ENCODE measurements around the gene VEGFA. TPM values are rescaled to one million over a fixed set of nuclear protein-coding genes. Genes with fewer than 3 reads are reported as not detected.

Gene VEGFA
- polyA plus RNA-seq, 1 donor, result 198 TPM

GRCh38 chr6:43797919-43798318, 27.9 kb downstream of the VEGFA start:
- peaks cover 41% of the 10 kb centered on the region for H3K4me1 ChIP-seq (ENCODE audit: control insufficient read depth, insufficient read depth, low read length)
- no peaks in the 10 kb centered on the region for H3K27me3 ChIP-seq (ENCODE audit: control insufficient read depth, insufficient read depth, low read length)
- no CpG with 5 or more reads among the region's 11 CpGs for WGBS (ENCODE audit: insufficient coverage, low lambda C conversion rate)
- H3K27ac ChIP-seq (ENCODE audit: low read length), result peak overlapping the region; percentile 96
- H3K9me3 ChIP-seq (ENCODE audit: control insufficient read depth, low read depth, low read length), result no peaks in the 10 kb centered on the region
- DNase-seq, result no peak
- no peaks in the 10 kb centered on the region for H3K36me3 ChIP-seq (ENCODE audit: control insufficient read depth, insufficient read depth, low read length)
- no peak overlapping the region for H3K4me3 ChIP-seq (ENCODE audit: low read length)

DNA sequence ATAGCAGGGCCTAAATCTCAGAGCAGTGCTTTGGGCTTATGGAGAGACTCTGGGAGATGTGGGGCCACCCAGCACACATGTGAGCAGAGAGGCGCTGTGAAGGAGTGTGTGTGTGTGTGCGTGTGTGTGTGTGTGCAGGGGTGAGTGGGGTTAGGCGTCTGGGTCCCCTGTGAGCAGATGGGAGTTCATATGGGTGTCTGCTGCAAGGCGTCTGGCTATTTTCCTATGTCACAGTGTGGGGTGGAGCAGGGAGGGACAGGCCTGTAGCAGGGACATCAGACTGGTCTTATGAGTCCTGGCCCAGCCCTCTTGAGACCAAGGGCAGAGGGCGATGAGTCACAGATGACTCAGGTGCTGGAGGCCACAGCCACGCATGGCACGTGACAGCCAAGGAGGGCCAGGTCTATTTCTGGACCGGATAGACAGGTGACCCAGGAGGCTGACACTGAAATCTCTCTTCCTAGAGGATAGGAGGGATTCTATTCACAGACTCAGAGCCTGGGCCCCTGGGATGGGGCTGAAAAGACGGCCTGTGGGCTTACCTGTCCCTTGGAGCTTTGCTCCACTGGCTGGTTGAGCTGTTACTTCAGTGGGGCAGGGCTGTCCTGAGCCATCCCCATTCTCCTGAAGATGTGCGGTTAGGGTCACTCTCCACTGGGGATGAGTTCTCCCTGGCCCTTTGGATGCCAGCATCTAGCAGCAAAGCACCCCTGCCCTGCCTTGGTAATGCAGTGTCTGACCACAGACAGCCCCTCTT, 28.9 kb downstream of the VEGFA start:
- Histone ChIP-seq H3K4me3 (ENCODE audit: low read length) (no peak overlapping the region), H3K27ac (ENCODE audit: low read length) (peak overlapping the region; percentile 96), H3K4me1 (ENCODE audit: control insufficient read depth, insufficient read depth, low read length) (peaks cover 50% of the 10 kb centered on the region), H3K36me3 (ENCODE audit: control insufficient read depth, insufficient read depth, low read length) (no peaks in the 10 kb centered on the region), H3K9me3 (ENCODE audit: control insufficient read depth, low read depth, low read length) (no peaks in the 10 kb centered on the region), H3K27me3 (ENCODE audit: control insufficient read depth, insufficient read depth, low read length) (no peaks in the 10 kb centered on the region)
- DNase-seq, result peak; percentile 98 to 99
- WGBS (ENCODE audit: insufficient coverage, low lambda C conversion rate), result no CpG with 5 or more reads among the region's 10 CpGs

GRCh38 chr6:43799551-43800297, 29.7 kb downstream of the VEGFA start:
- no peak for DNase-seq
- Histone ChIP-seq H3K4me3 (ENCODE audit: low read length) (no peak overlapping the region), H3K27ac (ENCODE audit: low read length) (peak overlapping the region; percentile 96), H3K36me3 (ENCODE audit: control insufficient read depth, insufficient read depth, low read length) (no peaks in the 10 kb centered on the region), H3K4me1 (ENCODE audit: control insufficient read depth, insufficient read depth, low read length) (peaks cover 55% of the 10 kb centered on the region), H3K9me3 (ENCODE audit: control insufficient read depth, low read depth, low read length) (no peaks in the 10 kb centered on the region), H3K27me3 (ENCODE audit: control insufficient read depth, insufficient read depth, low read length) (no peaks in the 10 kb centered on the region)
- WGBS (ENCODE audit: insufficient coverage, low lambda C conversion rate), result 29% methylated on average over 1 of the region's 6 CpGs

DNA sequence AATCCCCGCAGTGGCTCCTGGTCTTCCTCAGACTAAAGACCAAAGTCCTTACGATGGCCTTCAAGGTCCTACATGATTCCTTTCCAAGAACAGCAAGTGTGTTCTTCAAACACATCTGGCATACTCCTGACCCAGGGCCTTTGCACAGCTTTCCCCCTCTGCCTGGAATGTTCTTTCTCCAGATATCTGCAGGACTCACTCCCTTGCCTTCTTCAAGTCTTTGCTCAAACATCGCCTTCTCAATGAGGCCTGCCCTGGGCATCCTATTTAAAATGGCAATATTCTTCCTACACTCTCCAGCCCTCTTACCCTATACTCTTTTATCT, 30.2 kb downstream of the VEGFA start:
- Histone ChIP-seq H3K27ac (ENCODE audit: low read length) (peak overlapping the region; percentile 96), H3K36me3 (ENCODE audit: control insufficient read depth, insufficient read depth, low read length) (no peaks in the 10 kb centered on the region), H3K27me3 (ENCODE audit: control insufficient read depth, insufficient read depth, low read length) (no peaks in the 10 kb centered on the region), H3K4me3 (ENCODE audit: low read length) (no peak overlapping the region), H3K4me1 (ENCODE audit: control insufficient read depth, insufficient read depth, low read length) (peaks cover 61% of the 10 kb centered on the region), H3K9me3 (ENCODE audit: control insufficient read depth, low read depth, low read length) (no peaks in the 10 kb centered on the region)
- peak in 1 of 2 donors; percentile 49 for DNase-seq
- WGBS (ENCODE audit: insufficient coverage, low lambda C conversion rate), result 100% methylated on average over 1 of the region's 3 CpGs

DNA sequence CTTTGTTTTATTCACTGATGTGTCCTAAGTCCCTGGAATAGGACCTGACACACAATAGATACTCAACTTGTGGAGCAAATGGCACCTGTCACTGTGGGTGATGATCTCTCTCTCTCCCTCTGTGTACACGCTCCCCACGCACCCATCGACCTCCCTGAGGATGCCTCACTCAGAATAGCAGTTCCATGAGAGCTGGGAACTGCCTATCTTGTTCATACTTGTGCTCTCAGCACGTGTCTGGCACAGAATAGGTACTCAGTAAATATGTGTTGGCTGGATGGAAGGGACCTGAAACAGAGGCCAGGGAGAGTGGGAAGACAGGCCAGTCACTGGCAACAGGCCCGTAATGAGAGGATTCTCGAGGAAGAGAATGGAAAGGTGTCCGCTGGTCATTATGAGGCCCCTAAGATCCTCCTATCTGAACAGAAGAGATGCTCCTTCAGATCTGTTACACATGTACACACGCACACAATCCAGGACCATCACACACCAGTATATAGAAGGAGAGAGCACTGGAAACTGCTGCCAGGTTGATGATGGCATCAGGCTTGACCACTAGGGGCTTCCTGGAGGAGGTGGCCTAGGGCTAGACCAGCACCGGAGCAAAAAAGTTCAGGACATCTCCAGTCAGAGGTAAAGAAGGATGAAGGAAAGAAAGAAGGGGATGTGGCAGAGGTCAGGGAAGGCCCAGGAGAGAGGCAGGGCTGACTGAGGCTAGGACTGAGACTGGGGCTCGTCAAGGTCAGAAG, 30.9 kb downstream of the VEGFA start:
- DNase-seq, result no peak
- no peaks in the 10 kb centered on the region for H3K36me3 ChIP-seq (ENCODE audit: control insufficient read depth, insufficient read depth, low read length)
- no peak overlapping the region for H3K27ac ChIP-seq (ENCODE audit: low read length)
- peaks cover 67% of the 10 kb centered on the region for H3K4me1 ChIP-seq (ENCODE audit: control insufficient read depth, insufficient read depth, low read length)
- no CpG with 5 or more reads among the region's 10 CpGs for WGBS (ENCODE audit: insufficient coverage, low lambda C conversion rate)
- H3K27me3 ChIP-seq (ENCODE audit: control insufficient read depth, insufficient read depth, low read length), result no peaks in the 10 kb centered on the region
- no peak overlapping the region for H3K4me3 ChIP-seq (ENCODE audit: low read length)
- no peaks in the 10 kb centered on the region for H3K9me3 ChIP-seq (ENCODE audit: control insufficient read depth, low read depth, low read length)

DNA sequence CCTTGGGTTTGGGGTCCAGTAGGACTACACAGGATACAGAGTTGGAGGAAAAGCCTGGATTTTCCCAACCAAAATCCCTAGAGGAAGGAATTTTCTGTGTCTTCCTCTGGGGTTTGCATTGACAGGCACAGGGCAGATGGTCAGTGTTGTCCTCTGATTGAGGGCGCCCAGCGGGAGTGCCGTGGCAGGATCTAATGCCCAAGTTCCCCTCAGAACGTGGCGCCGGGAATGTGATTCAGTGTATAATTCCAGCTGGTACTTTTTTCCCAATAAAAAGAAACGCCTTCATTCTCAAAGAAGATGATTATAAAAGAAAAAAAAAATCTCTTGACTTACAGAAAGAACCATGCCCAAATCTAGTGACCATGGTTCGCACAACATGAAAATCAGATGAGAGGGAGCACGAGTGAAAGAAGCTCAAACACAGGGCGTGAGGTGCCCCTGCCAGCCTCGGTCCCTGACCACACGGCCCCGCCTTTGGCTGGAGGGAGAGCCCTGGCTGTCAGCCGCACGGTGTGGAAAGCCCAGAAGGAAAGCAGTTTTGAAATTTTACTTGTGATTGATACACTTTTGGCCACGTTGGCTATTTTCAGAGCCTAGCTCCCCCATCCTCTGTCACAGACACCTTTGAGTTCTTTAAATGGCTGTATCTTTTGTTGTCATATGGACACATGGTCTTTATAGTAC, 31.6 kb downstream of the VEGFA start:
- H3K27me3 ChIP-seq (ENCODE audit: control insufficient read depth, insufficient read depth, low read length), result no peaks in the 10 kb centered on the region
- H3K4me3 ChIP-seq (ENCODE audit: low read length), result no peak overlapping the region
- WGBS (ENCODE audit: insufficient coverage, low lambda C conversion rate), result no CpG with 5 or more reads among the region's 16 CpGs
- peaks cover 72% of the 10 kb centered on the region for H3K4me1 ChIP-seq (ENCODE audit: control insufficient read depth, insufficient read depth, low read length)
- H3K27ac ChIP-seq (ENCODE audit: low read length), result no peak overlapping the region
- no peak for DNase-seq
- no peaks in the 10 kb centered on the region for H3K36me3 ChIP-seq (ENCODE audit: control insufficient read depth, insufficient read depth, low read length)
- no peaks in the 10 kb centered on the region for H3K9me3 ChIP-seq (ENCODE audit: control insufficient read depth, low read depth, low read length)

DNA sequence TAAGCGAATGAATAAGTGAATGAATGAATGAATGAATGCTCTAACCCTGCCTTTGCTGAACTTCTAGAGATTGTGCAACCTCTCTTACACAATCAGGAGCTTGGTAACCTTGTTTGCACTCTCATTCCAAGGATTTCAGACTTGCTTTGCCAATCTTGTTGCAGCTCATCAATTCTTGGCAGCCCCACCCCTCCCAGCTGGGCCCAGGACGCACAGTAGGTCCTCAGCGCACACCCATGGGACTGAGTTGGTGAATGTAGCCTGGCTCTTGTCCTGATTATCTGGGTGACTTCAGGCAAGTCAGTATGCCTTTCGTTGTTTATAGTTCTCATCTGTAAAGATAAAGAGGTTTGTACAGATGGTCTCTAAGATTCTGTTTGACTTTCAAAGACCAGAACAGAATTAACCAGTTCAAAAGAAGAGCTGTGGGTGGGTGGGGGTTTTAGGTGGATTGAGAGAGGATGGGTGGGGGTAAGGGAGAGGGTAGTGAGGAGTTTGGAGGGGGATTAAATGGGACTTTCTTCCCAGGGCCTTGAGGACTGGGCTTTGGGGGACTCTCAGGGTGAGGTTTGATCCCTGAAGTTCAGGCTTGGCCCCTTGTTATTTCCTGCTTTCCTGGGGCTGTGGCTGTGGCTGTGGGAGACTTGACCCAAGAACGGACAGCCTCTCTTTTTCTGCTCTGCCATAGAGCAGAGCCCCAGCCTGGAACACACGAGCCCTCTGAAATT, 33.2 kb downstream of the VEGFA start:
- DNase-seq, result peak; percentile 59 to 75
- Histone ChIP-seq H3K36me3 (ENCODE audit: control insufficient read depth, insufficient read depth, low read length) (no peaks in the 10 kb centered on the region), H3K9me3 (ENCODE audit: control insufficient read depth, low read depth, low read length) (no peaks in the 10 kb centered on the region), H3K27ac (ENCODE audit: low read length) (peak overlapping the region; percentile 96), H3K4me3 (ENCODE audit: low read length) (no peak overlapping the region), H3K27me3 (ENCODE audit: control insufficient read depth, insufficient read depth, low read length) (no peaks in the 10 kb centered on the region), H3K4me1 (ENCODE audit: control insufficient read depth, insufficient read depth, low read length) (peaks cover 81% of the 10 kb centered on the region)
- no CpG with 5 or more reads among the region's 6 CpGs for WGBS (ENCODE audit: insufficient coverage, low lambda C conversion rate)

DNA sequence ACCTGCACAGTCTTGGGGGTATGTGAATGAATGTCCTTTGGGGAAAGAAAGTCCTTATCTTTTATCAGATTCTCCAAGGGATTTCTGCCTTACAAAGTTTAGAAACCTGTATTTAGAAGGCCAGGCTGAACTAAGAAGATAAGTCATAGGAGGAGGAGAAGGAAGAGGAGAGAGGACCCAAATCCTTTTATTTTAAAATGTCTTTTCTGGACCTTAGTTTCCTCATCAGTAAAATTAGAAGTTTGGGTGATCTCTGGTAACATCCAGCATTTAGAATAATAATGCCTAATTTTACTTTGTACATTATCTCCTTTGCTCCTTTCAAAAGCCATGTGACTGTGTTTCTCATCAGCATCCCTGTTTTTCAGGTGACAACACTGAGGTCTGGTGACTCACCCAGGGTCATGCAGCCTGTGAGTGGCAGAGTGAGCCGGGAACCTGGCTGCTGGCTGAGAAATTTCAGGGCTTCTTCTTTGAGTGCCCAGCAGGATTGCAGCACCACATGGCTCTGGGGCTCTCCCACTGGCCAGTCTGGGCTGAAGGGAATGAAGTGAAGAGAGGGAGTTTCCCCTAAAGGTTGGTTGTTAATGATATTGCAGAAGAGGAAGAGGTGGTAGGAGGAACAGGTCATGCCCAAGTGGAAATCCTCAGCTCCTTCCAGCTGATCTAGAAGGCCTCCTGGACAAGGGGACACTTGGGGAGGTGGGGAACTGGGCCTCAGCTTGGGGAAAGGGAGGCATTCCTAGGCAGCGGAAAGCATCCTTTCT, 34.0 kb downstream of the VEGFA start:
- Histone ChIP-seq H3K27me3 (ENCODE audit: control insufficient read depth, insufficient read depth, low read length) (no peaks in the 10 kb centered on the region), H3K27ac (ENCODE audit: low read length) (peak overlapping the region; percentile 96), H3K4me3 (ENCODE audit: low read length) (no peak overlapping the region), H3K4me1 (ENCODE audit: control insufficient read depth, insufficient read depth, low read length) (peaks cover 75% of the 10 kb centered on the region), H3K9me3 (ENCODE audit: control insufficient read depth, low read depth, low read length) (no peaks in the 10 kb centered on the region), H3K36me3 (ENCODE audit: control insufficient read depth, insufficient read depth, low read length) (no peaks in the 10 kb centered on the region)
- DNase-seq, result peak in 1 of 2 donors; percentile 45
- no CpG with 5 or more reads among the region's 2 CpGs for WGBS (ENCODE audit: insufficient coverage, low lambda C conversion rate)

DNA sequence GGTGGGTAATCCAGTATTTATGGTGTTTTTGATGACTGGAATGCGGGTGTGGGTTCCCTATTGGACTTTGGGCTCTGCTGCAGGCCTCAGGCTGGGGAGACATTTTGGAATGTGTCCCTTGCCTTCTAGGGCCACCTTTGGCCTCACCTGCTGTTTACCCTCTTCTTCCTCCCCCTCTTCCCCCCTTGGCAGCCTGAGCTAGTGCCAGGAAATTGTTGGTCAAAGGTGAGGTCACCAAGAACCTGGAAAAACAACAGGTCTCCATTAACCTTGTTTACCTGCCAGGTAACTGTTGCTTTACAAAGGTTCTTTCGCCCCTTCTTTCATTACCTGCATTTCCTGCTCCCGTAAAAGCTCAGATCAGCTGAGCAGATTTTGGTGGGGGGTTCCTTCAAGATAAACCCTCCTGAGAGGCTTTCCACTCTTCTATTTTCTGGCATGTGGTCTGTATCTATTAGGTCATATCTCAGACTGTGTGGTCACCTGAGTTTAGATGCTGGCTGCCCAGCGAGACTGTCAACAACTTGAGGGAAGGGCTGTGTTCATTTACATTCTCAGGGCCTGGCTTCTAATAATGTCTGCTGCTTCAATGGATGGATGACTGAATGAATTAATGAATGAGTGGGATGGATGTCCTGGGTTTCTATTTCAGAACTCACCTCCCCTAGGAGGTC, 34.7 kb downstream of the VEGFA start:
- Histone ChIP-seq H3K27me3 (ENCODE audit: control insufficient read depth, insufficient read depth, low read length) (no peaks in the 10 kb centered on the region), H3K36me3 (ENCODE audit: control insufficient read depth, insufficient read depth, low read length) (no peaks in the 10 kb centered on the region), H3K9me3 (ENCODE audit: control insufficient read depth, low read depth, low read length) (no peaks in the 10 kb centered on the region), H3K4me1 (ENCODE audit: control insufficient read depth, insufficient read depth, low read length) (peaks cover 72% of the 10 kb centered on the region), H3K27ac (ENCODE audit: low read length) (peak overlapping the region; percentile 96), H3K4me3 (ENCODE audit: low read length) (no peak overlapping the region)
- WGBS (ENCODE audit: insufficient coverage, low lambda C conversion rate), result no CpG with 5 or more reads among the region's 4 CpGs
- DNase-seq, result peak; percentile 88 to 92

All from large intestine (tissue), 3 donors.